IPS-NIHi7 (cell line): ENCODE results near the gene PLEKHM3.

Source experiments
- DNase-seq: peaks from one replicate; pipeline ENCODE4 v3.0.0; 2012; ENCODE audit warnings: mixed read lengths; ENCODE audit errors: extremely low spot score

Gene PLEKHM3

GRCh38 chr2:207990784-207991183 lies 34.5 kb downstream of the PLEKHM3 start:
- DNase-seq: no peak

GRCh38 chr2:207988975-207989374 lies 36.4 kb downstream of the PLEKHM3 start:
- no peak for DNase-seq

- no peak for DNase-seq
Observed at GRCh38 chr2:207987025-207987716, 38.2 kb downstream of the PLEKHM3 start.

- DNase-seq: no peak
Observed at GRCh38 chr2:207984765-207985480, 40.4 kb downstream of the PLEKHM3 start.

- no peak for DNase-seq
Observed at GRCh38 chr2:207983641-207984042, 41.7 kb downstream of the PLEKHM3 start.

- no peak for DNase-seq
Observed at GRCh38 chr2:207978177-207978948, 47.0 kb downstream of the PLEKHM3 start.

- no peak for DNase-seq
Observed at GRCh38 chr2:207975921-207976320, 49.4 kb downstream of the PLEKHM3 start.

- DNase-seq: no peak
Observed at GRCh38 chr2:207974216-207974605, 51.1 kb downstream of the PLEKHM3 start.

GRCh38 chr2:207970826-207971180 lies 54.5 kb downstream of the PLEKHM3 start:
- DNase-seq: no peak

GRCh38 chr2:207970147-207970825 lies 55.0 kb downstream of the PLEKHM3 start:
- peak; percentile 25 for DNase-seq

- no peak for DNase-seq
Observed at GRCh38 chr2:207969249-207969648, 56.1 kb downstream of the PLEKHM3 start.

- no peak for DNase-seq
Observed at GRCh38 chr2:207967121-207967520, 58.2 kb downstream of the PLEKHM3 start.

GRCh38 chr2:207960911-207961310 lies 64.4 kb downstream of the PLEKHM3 start:
- no peak for DNase-seq

GRCh38 chr2:207960090-207960489 lies 65.2 kb downstream of the PLEKHM3 start:
- no peak for DNase-seq

- DNase-seq: no peak
Observed at GRCh38 chr2:207956771-207957170, 68.6 kb downstream of the PLEKHM3 start.

GRCh38 chr2:207955456-207955855 lies 69.9 kb downstream of the PLEKHM3 start:
- no peak for DNase-seq

- no peak for DNase-seq
Observed at GRCh38 chr2:207953354-207953753, 72.0 kb downstream of the PLEKHM3 start.

GRCh38 chr2:207952564-207953345 lies 72.6 kb downstream of the PLEKHM3 start:
- no peak for DNase-seq

GRCh38 chr2:207951734-207952470 lies 73.4 kb downstream of the PLEKHM3 start:
- no peak for DNase-seq

GRCh38 chr2:207950761-207951114 lies 74.6 kb downstream of the PLEKHM3 start:
- DNase-seq: no peak
